Measurements from ENCODE around the gene SORBS1.

Gene SORBS1

DNA sequence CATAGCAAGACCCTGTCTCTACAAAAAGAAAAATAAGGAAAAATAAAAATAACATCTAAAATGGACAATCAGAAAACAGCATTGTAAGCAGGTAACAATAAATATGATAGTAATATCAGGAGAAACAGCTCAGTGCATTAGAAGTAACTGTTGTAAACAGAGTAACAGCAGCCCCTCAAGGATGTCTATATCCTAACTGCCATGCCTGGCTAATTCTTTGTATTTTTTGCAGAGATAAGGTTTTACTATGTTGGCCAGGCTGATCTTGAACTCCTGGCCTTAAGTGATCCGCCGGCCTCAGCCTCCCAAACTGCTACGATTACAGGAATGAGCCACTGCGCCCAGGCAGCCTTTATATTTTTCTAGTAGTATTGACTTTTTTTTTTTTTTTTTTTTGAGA is 7.5 kb downstream of the SORBS1 start:
- TF ChIP-seq, protein P1, sequence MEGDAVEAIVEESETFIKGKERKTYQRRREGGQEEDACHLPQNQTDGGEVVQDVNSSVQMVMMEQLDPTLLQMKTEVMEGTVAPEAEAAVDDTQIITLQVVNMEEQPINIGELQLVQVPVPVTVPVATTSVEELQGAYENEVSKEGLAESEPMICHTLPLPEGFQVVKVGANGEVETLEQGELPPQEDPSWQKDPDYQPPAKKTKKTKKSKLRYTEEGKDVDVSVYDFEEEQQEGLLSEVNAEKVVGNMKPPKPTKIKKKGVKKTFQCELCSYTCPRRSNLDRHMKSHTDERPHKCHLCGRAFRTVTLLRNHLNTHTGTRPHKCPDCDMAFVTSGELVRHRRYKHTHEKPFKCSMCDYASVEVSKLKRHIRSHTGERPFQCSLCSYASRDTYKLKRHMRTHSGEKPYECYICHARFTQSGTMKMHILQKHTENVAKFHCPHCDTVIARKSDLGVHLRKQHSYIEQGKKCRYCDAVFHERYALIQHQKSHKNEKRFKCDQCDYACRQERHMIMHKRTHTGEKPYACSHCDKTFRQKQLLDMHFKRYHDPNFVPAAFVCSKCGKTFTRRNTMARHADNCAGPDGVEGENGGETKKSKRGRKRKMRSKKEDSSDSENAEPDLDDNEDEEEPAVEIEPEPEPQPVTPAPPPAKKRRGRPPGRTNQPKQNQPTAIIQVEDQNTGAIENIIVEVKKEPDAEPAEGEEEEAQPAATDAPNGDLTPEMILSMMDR (IDR thresholded peaks at IDR 0.05; ENCODE audit: low read depth, low read length) = no peak
- no peak overlapping the region for H3K4me3 ChIP-seq (replicated peaks in 1 of 2; ENCODE audit: low read depth in 2 of 2, low read length in 2 of 2)
- no peak for DNase-seq (ENCODE audit: low read depth in 2 of 2)

DNA sequence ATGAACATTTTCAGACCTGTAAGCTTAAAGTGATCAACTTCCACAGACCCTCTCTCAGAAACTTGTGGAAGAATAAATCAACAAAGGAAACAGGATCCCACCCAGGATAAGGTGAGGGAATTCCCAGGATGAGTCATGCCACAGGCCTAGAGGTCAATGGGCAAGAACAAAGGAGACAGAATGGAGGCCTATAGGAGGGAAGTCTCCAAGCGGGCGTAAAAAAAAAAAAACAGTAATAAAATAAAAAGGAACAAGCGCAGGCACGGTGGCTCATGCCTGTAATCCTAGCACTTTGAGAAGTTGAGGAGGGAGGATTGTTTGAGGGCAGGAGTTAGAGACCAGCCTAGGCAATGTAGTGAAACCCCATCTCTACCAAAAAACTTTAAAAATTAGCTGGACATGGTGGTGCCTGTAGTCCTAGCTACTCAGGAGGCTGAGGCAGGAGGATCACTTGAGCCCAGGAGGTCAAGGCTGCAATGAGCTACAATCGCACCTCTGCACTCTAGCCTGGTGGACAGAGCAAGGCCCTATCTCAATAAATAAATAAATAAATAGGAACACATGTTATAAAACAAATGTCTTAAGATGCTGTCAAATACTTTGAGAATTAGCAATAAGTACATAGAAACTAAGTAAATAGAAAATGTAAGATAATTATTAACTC is 8.4 kb downstream of the SORBS1 start:
- TF ChIP-seq, protein P1 (IDR thresholded peaks at IDR 0.05; ENCODE audit: low read depth, low read length) = no peak
- DNase-seq (ENCODE audit: low read depth in 2 of 2) = no peak
- no peak overlapping the region for H3K4me3 ChIP-seq (replicated peaks in 1 of 2; ENCODE audit: low read depth in 2 of 2, low read length in 2 of 2)

DNA sequence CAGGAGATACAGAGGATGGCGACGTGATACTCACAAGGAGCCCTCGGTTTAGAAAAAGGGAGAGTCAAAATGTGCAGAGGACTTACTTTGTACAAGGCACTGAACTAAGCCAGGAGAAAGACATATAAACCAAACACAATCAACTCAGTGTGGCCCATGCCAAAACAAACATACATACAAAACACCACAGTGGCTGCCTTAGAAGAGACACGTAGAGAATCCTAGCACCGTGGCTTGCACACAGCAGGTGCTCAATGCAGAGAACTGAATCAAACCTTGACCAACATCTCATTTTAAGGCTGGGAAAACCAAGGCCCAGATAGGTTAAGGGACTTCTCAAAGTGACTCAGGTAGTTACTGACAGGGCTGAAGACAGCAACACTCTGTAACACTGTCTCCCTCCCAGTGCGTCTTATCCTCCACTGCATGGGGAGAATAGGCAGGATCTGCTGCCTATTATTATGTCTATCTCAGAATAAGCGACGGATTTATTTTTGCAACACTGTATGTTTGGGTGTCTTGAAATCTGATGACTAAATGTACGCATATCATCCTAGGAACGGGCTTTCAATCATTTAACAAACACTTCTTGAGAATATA is 11.0 kb downstream of the SORBS1 start:
- no peak for DNase-seq (ENCODE audit: low read depth in 2 of 2)
- H3K4me3 ChIP-seq (replicated peaks in 1 of 2; ENCODE audit: low read depth in 2 of 2, low read length in 2 of 2) = no peak overlapping the region
- TF ChIP-seq, protein P1 (IDR thresholded peaks at IDR 0.05; ENCODE audit: low read depth, low read length) = no peak

DNA sequence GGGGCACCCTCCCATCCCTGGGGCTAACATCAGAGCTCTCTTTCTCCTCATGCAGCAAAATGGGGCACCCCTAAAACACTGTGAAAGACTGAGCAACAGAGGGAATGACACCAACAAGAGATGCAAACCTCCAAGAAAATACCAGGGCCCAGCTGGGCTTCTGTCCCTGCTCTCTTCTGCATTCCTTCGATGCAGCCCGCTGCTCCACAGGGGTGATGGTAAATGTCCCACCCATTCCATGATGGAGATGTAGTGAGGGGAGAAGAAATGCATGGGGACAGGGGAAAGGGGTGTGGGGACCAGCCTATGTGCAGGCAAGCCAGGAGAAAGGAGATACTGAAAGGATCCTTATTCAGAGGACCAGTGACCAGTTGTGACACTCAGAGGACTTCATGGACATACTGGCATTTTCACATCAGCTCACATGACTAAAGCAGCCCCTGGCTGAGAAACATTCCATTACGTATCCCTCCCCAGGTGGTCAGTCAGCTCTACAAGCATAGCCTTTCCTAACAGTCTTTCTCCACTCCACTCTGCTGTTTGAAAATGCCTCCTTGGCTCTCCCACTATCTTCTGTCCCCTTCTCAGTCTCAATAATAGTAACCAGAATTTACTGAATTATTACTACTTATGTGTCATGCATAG is 13.3 kb downstream of the SORBS1 start:
- DNase-seq (ENCODE audit: low read depth in 2 of 2) = no peak

DNA sequence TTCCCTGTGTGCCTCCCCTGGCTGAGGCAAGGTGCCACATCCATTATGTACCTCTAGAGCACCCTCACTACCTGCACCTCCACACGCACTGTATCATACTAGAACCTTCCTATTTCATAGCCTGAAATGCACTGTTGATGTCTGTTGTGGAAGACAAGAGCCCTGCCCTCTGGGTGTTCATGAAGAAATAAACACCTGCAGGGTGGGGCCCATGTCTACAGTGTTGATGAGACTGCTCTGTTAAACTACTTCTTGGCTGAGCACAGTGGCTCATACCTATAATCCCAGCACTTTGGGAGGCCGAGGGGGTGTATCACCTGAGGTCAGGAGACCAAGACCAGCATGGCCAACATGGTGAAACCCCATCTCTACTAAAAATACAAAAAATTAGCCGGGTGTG is 14.0 kb downstream of the SORBS1 start:
- H3K4me3 ChIP-seq (replicated peaks in 1 of 2; ENCODE audit: low read depth in 2 of 2, low read length in 2 of 2) = no peak overlapping the region
- TF ChIP-seq, protein P1 (IDR thresholded peaks at IDR 0.05; ENCODE audit: low read depth, low read length) = no peak
- DNase-seq (ENCODE audit: low read depth in 2 of 2) = no peak

More for the DNA sequence above, 13.3 kb downstream of the SORBS1 start:
- TF ChIP-seq, protein P1 (IDR thresholded peaks at IDR 0.05; ENCODE audit: low read depth, low read length) = no peak
- no peak overlapping the region for H3K4me3 ChIP-seq (replicated peaks in 1 of 2; ENCODE audit: low read depth in 2 of 2, low read length in 2 of 2)

DNA sequence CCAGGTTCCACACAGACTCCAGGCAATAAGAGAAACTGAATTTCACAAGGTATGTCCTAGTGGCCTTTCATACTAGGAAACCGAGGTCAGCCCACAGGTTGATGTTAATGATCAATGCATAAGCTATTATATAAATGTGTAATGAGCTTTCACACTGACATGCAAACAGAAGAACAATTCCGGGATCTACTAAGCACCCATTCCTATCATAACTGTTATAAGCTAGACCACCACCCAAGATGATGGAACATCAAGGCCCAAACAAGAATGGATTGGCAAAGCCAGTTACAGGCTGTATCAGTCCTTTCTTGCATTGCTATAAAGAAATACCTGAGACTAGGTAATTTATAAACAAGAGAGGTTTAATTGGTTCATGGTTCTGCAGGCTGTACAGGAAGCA is 15.2 kb downstream of the SORBS1 start:
- no peak for DNase-seq (ENCODE audit: low read depth in 2 of 2)
- H3K4me3 ChIP-seq (replicated peaks in 1 of 2; ENCODE audit: low read depth in 2 of 2, low read length in 2 of 2) = no peak overlapping the region
- TF ChIP-seq, protein P1 (IDR thresholded peaks at IDR 0.05; ENCODE audit: low read depth, low read length) = no peak

All from cardiac fibroblast (primary cell).